HCT116 (cell line): Measurements from ENCODE around the gene SPACDR.

Experiments
- POLR2A ChIP-seq: IDR thresholded peaks from 2 replicates; pipeline ENCODE4 v1.7.0; 2011; ENCODE audit warnings: borderline replicate concordance; ENCODE audit not compliant: insufficient read depth, insufficient read length; ENCODE audit errors: extremely low read depth
- POLR2AphosphoS5 ChIP-seq: IDR thresholded peaks from 2 replicates; pipeline ENCODE4 v1.6.1; 2011; ENCODE audit warnings: mild to moderate bottlenecking, low read depth, low read length, moderate library complexity
- TF ChIP-seq, protein P1 (sequence below), 3 experiments: fragments of 200-600 bp in 1 of 3; sonication (generic) in 1 of 3; IDR thresholded peaks in 2 of 3; conservative IDR thresholded peaks in 1 of 3; 2 replicates each; pipeline ENCODE4 v1.5.1; 2012 to 2017; ENCODE audit warnings: low read depth in 2 of 3, low read length in 2 of 3, antibody characterized with exemption in 1 of 3, borderline replicate concordance in 1 of 3, control low read depth in 1 of 3, mild to moderate bottlenecking in 1 of 3, mixed read lengths in 1 of 3, mixed run types in 1 of 3, moderate library complexity in 1 of 3; ENCODE audit not compliant: insufficient read depth in 1 of 3
- TF ChIP-seq, protein P2 (sequence below): IDR thresholded peaks from 2 replicates; pipeline ENCODE4 v1.6.1; 2012; ENCODE audit warnings: low read depth

DNA sequence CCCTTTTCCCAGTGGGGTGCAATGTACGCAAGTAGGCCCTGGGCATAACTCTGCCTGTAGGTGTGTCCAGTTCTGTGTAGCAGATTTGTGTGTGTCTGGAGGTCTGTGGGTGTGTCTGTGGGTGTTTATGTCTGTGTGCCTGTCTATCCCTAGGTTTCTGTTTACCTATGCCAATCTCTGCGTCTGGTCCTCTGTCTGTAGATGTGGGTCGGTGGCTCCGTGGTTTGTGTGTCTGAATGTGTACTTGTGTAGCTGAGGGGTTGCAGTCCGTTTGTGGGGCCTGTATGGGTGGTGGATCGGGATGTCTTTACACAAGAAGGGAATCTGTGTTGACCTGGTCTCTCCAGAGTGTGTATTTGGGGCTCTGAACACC is 20.6 kb upstream of the SPACDR start:
- TF ChIP-seq, protein P1, sequence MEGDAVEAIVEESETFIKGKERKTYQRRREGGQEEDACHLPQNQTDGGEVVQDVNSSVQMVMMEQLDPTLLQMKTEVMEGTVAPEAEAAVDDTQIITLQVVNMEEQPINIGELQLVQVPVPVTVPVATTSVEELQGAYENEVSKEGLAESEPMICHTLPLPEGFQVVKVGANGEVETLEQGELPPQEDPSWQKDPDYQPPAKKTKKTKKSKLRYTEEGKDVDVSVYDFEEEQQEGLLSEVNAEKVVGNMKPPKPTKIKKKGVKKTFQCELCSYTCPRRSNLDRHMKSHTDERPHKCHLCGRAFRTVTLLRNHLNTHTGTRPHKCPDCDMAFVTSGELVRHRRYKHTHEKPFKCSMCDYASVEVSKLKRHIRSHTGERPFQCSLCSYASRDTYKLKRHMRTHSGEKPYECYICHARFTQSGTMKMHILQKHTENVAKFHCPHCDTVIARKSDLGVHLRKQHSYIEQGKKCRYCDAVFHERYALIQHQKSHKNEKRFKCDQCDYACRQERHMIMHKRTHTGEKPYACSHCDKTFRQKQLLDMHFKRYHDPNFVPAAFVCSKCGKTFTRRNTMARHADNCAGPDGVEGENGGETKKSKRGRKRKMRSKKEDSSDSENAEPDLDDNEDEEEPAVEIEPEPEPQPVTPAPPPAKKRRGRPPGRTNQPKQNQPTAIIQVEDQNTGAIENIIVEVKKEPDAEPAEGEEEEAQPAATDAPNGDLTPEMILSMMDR (IDR thresholded peaks at IDR 0.05 in 2 of 3, conservative IDR thresholded peaks at IDR 0.05 in 1 of 3; ENCODE audit: borderline replicate concordance in 1 of 3, insufficient read depth in 1 of 3, low read depth in 2 of 3, low read length in 2 of 3), result no peak
- TF ChIP-seq POLR2AphosphoS5 (no peak), POLR2A (no peak)
- TF ChIP-seq, protein P2, sequence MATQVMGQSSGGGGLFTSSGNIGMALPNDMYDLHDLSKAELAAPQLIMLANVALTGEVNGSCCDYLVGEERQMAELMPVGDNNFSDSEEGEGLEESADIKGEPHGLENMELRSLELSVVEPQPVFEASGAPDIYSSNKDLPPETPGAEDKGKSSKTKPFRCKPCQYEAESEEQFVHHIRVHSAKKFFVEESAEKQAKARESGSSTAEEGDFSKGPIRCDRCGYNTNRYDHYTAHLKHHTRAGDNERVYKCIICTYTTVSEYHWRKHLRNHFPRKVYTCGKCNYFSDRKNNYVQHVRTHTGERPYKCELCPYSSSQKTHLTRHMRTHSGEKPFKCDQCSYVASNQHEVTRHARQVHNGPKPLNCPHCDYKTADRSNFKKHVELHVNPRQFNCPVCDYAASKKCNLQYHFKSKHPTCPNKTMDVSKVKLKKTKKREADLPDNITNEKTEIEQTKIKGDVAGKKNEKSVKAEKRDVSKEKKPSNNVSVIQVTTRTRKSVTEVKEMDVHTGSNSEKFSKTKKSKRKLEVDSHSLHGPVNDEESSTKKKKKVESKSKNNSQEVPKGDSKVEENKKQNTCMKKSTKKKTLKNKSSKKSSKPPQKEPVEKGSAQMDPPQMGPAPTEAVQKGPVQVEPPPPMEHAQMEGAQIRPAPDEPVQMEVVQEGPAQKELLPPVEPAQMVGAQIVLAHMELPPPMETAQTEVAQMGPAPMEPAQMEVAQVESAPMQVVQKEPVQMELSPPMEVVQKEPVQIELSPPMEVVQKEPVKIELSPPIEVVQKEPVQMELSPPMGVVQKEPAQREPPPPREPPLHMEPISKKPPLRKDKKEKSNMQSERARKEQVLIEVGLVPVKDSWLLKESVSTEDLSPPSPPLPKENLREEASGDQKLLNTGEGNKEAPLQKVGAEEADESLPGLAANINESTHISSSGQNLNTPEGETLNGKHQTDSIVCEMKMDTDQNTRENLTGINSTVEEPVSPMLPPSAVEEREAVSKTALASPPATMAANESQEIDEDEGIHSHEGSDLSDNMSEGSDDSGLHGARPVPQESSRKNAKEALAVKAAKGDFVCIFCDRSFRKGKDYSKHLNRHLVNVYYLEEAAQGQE, result no peak
